Right ventricle myocardium superior (tissue), 1 donor: ENCODE data around the gene CSNK1G3. TPM values are rescaled to one million over a fixed set of nuclear protein-coding genes. Genes with fewer than 3 reads are reported as not detected.

ENCODE experiments used
- ATAC-seq: fragments of 200-7000 bp; cut with Tn5 transposase; one replicate; pipeline ENCODE4 v1.9.1; 2020; ENCODE audit warnings: mild to moderate bottlenecking; ENCODE audit not compliant: poor library complexity
- DNase-seq: peaks from one replicate; pipeline ENCODE4 v3.0.0-alpha.2; 2020
- intact Hi-C: fragments of 100-400 bp; cut with DNase I; formaldehyde crosslinking; loops from one replicate; pipeline ENCODE4 v1.11.2; 2022
- total RNA-seq: library from RNA; stranded (reverse); fragmentation: NEBNext Ultra II Directional; extraction: Animal tissue kit (Norgen Biotek cat#: 25700); gene quantifications from one replicate; pipeline ENCODE4 v1.2.1, GENCODE V29; 2021
- donor health status: DM: no; HTN: yes; CAD: no; lungs with severe emphysema.

The CSNK1G3 gene
- total RNA-seq, 1 donor from 2014 or later: 23.6 TPM

GRCh38 chr5:123508441-123508840, 3.5 kb upstream of the CSNK1G3 start:
- DNase-seq: no peak
- ATAC-seq: no peak
- intact Hi-C loops: no loop called here

GRCh38 chr5:123511290-123511647, 708 bp upstream of the CSNK1G3 start:
- intact Hi-C loops: no loop called here
- ATAC-seq (no peak), DNase-seq (no peak)

- DNase-seq: peak; percentile 58
- no peak for ATAC-seq
- intact Hi-C loops: loop anchor here (2.0 kb wide), 1 partner anchor 90 kb away; the partner anchor contains the start of gene CEP120
These were observed 859 bp downstream of the CSNK1G3 start for GRCh38 chr5:123512611-123513461.

GRCh38 chr5:123514615-123515355, 2.8 kb downstream of the CSNK1G3 start:
- ATAC-seq: no peak
- intact Hi-C loops: no loop called here
- no peak for DNase-seq

- ATAC-seq (no peak), DNase-seq (no peak)
- intact Hi-C loops: no loop called here
These were observed 3.9 kb downstream of the CSNK1G3 start for GRCh38 chr5:123515904-123516303.

- DNase-seq (no peak), ATAC-seq (no peak)
- intact Hi-C loops: no loop called here
These were observed 5.5 kb downstream of the CSNK1G3 start for GRCh38 chr5:123517476-123517875.

- intact Hi-C loops: no loop called here
- DNase-seq: no peak
- ATAC-seq: no peak
These were observed 6.1 kb downstream of the CSNK1G3 start for GRCh38 chr5:123518111-123518510.

- intact Hi-C loops: no loop called here
- ATAC-seq (no peak), DNase-seq (no peak)
These were observed 8.8 kb downstream of the CSNK1G3 start for GRCh38 chr5:123520677-123521247.

- ATAC-seq: no peak
- DNase-seq: no peak
- intact Hi-C loops: no loop called here
These were observed 12.2 kb downstream of the CSNK1G3 start for GRCh38 chr5:123524146-123524545.

- ATAC-seq (no peak), DNase-seq (no peak)
- intact Hi-C loops: no loop called here
These were observed 15.2 kb downstream of the CSNK1G3 start for GRCh38 chr5:123527190-123527589.

GRCh38 chr5:123528065-123528464, 16.1 kb downstream of the CSNK1G3 start:
- DNase-seq (no peak), ATAC-seq (no peak)
- intact Hi-C loops: no loop called here

- DNase-seq: no peak
- no peak for ATAC-seq
- intact Hi-C loops: no loop called here
These were observed 16.9 kb downstream of the CSNK1G3 start for GRCh38 chr5:123528878-123529277.

- intact Hi-C loops: no loop called here
- ATAC-seq (peak; percentile 39), DNase-seq (no peak)
These were observed 18.8 kb downstream of the CSNK1G3 start for GRCh38 chr5:123530728-123531127.

- ATAC-seq (no peak), DNase-seq (no peak)
- intact Hi-C loops: no loop called here
These were observed 23.7 kb downstream of the CSNK1G3 start for GRCh38 chr5:123535648-123536047.

- DNase-seq: no peak
- intact Hi-C loops: no loop called here
These were observed 25.3 kb downstream of the CSNK1G3 start for GRCh38 chr5:123537256-123537655.

GRCh38 chr5:123537845-123538244, 25.9 kb downstream of the CSNK1G3 start:
- DNase-seq (no peak), ATAC-seq (no peak)
- intact Hi-C loops: no loop called here

More at GRCh38 chr5:123537256-123537655, 25.3 kb downstream of the CSNK1G3 start:
- no peak for ATAC-seq

- intact Hi-C loops: no loop called here
- ATAC-seq (no peak), DNase-seq (no peak)
These were observed 26.9 kb downstream of the CSNK1G3 start for GRCh38 chr5:123538670-123539459.

GRCh38 chr5:123540534-123540933, 28.6 kb downstream of the CSNK1G3 start:
- intact Hi-C loops: no loop called here
- DNase-seq (no peak), ATAC-seq (no peak)

GRCh38 chr5:123543438-123543837, 31.5 kb downstream of the CSNK1G3 start:
- ATAC-seq (no peak), DNase-seq (no peak)
- intact Hi-C loops: no loop called here
